M059J (cell line): ENCODE results near the gene NELL2. TPM values are rescaled to one million over a fixed set of nuclear protein-coding genes. Genes with fewer than 3 reads are reported as not detected.
"Not testable (repeated sequence)": the region's sequence is repeated elsewhere in the genome, so short reads cannot be mapped to it uniquely, and the experiment has no call there.

Experiments
- DNase-seq: peaks from one replicate; pipeline ENCODE4 v3.0.0-alpha.2; 2012; ENCODE audit warnings: low read depth
- total RNA-seq: library from RNA; depleted of rRNA; stranded (reverse); fragments of >200 nt; shearing (Covaris generic); gene quantifications from 2 replicates; pipeline ENCODE4 v1.2.3, GENCODE V29; 2014

The NELL2 gene
- total RNA-seq, 1 experiment from 2014 or later: 0.25 TPM

GRCh38 chr12:44847888-44848702 lies 28.0 kb downstream of the NELL2 start:
- peak; percentile 0 for DNase-seq

GRCh38 chr12:44847403-44847802 lies 28.7 kb downstream of the NELL2 start:
- no peak for DNase-seq

GRCh38 chr12:44846826-44847225 lies 29.3 kb downstream of the NELL2 start:
- no peak for DNase-seq

GRCh38 chr12:44842669-44843068 lies 33.4 kb downstream of the NELL2 start:
- DNase-seq: no peak

GRCh38 chr12:44839785-44840184 lies 36.3 kb downstream of the NELL2 start:
- no peak for DNase-seq

- no peak for DNase-seq
These were observed 38.9 kb downstream of the NELL2 start for GRCh38 chr12:44837114-44837755.

- no peak for DNase-seq
These were observed 40.3 kb downstream of the NELL2 start for GRCh38 chr12:44835641-44836379.

GRCh38 chr12:44834996-44835395 lies 41.1 kb downstream of the NELL2 start:
- DNase-seq: not testable (repeated sequence)

- no peak for DNase-seq
These were observed 42.6 kb downstream of the NELL2 start for GRCh38 chr12:44833561-44833960.

GRCh38 chr12:44830566-44831055 lies 45.5 kb downstream of the NELL2 start:
- DNase-seq: no peak

- DNase-seq: no peak
These were observed 47.1 kb downstream of the NELL2 start for GRCh38 chr12:44829045-44829444.

GRCh38 chr12:44827832-44828438 lies 48.2 kb downstream of the NELL2 start:
- DNase-seq: no peak

GRCh38 chr12:44821702-44822101 lies 54.4 kb downstream of the NELL2 start:
- not testable (repeated sequence) for DNase-seq

- DNase-seq: no peak
These were observed 56.2 kb downstream of the NELL2 start for GRCh38 chr12:44819884-44820283.

GRCh38 chr12:44817687-44818086 lies 58.4 kb downstream of the NELL2 start:
- DNase-seq: no peak

GRCh38 chr12:44816446-44817017 lies 59.6 kb downstream of the NELL2 start:
- DNase-seq: no peak

GRCh38 chr12:44812062-44812461 lies 64.1 kb downstream of the NELL2 start:
- DNase-seq: no peak

- DNase-seq: no peak
These were observed 72.0 kb downstream of the NELL2 start for GRCh38 chr12:44804068-44804467.

GRCh38 chr12:44795970-44796369 lies 80.1 kb downstream of the NELL2 start:
- no peak for DNase-seq

GRCh38 chr12:44788731-44789130 lies 87.4 kb downstream of the NELL2 start:
- no peak for DNase-seq

GRCh38 chr12:44780221-44780790 lies 95.8 kb downstream of the NELL2 start:
- DNase-seq: no peak
